Epithelial cell of proximal tubule (primary cell): ENCODE results near the gene RTRAF. TPM values are rescaled to one million over a fixed set of nuclear protein-coding genes. Genes with fewer than 3 reads are reported as not detected.

Experiments
- DNase-seq: peaks from one replicate; pipeline ENCODE4 v3.0.0-alpha.2; 2011; ENCODE audit warnings: low read depth
- H3K4me3 ChIP-seq: 2 replicates; pipeline ENCODE4 v1.5.1; 2011; ENCODE audit warnings: low read depth, mild to moderate bottlenecking, low read length
- CTCF ChIP-seq: conservative IDR thresholded peaks from 2 replicates; pipeline ENCODE4 v1.5.1; 2012; ENCODE audit warnings: low read depth, mild to moderate bottlenecking, low read length
- total RNA-seq: library from RNA; depleted of rRNA; stranded (reverse); fragments of >200 nt; gene quantifications from 2 replicates; pipeline ENCODE4 v1.2.3, GENCODE V29; 2015

The RTRAF gene
- total RNA-seq, 1 donor from 2014 or later, result 96.9 TPM

DNA sequence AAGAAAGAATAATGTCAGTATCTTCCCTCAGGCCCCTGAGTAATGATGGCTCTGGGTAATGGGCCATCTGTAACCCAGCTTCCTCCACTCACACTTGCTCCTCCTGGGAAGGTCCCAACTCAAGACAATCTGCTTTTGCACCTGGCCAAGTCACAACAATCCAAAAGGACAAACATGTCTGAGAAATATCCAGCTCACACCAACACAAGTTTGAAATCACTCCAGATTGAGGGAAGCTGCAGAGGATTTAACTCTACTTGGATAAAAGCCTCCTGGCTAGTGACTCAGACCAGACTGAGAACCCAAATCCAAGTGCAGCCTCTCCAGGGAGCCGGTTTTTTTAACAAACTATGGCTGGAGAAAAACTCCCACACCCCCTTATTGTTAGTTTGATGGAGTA, 34.2 kb downstream of the RTRAF start:
- no peak for DNase-seq
- no peak for TF ChIP-seq CTCF
- H3K4me3 ChIP-seq, result no peak overlapping the region

DNA sequence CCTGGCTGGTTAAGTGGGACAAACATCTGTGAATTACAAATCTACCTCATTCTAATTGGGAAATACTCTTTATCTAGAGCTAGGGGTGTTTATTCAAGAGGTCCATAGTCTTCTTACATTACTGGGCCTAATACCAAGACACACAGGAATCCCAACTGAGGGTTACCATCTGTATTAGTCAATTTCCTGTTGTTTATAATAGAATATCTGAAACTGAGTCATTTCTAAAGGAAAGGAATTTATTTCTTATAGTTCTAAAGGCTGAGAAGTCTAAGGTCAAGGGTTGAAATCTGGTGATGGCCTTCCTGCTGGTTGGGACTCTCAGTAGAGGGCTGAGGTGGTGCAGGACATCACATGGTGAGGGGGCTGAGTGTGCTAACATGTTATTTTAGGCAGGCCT, 36.0 kb downstream of the RTRAF start:
- no peak overlapping the region for H3K4me3 ChIP-seq
- DNase-seq, result peak; percentile 18
- TF ChIP-seq CTCF, result no peak

DNA sequence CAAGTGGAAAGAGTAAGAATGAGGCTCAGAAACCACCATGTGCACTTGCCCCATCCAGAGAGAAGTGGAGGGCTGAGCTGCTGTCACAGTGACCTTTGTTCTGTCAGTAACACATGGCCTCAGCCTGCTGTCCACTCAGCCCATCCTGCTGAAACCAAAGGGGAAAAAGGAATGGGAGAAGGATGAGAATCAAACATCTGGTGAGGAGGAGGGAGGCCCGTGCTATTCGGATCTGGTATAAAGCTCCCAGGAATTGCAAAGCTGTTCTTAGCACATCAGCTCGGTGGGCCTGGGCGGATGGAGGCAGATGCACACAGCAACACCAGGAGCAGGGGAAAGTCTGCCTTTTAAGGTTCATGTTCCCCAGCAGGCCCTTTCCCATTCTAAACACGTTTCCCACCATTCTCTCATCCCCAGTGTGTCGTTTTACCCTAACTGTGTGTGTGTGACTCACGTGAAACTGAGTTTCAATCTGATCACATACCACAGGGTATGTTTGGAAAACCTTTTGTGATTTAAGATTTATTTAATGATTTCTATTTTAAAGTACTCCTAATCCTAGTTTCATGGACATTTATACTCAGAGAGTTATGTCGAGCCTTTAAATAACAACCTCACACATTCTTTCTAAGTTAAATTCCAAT, 36.8 kb downstream of the RTRAF start:
- no peak for DNase-seq
- no peak overlapping the region for H3K4me3 ChIP-seq
- TF ChIP-seq CTCF, result no peak

DNA sequence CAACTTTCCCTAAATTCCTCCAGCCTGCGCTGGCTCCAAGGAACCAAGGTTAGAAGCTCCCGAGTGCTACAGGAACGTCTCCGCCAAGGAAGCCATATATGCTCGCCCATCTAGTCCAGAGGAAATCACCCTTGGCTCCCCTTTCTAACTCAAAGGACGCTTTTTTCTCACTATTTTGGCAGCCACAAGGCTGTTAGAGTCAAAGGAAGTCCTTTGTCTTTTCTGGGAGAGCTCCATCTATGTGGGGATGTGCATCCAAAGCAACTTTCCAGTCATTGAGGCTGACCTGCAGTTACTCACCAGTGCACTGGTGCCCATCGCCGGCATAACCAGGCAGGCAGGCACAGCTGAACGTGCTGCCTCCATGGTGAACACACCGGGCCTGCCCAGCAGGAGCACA, 37.6 kb downstream of the RTRAF start:
- no peak overlapping the region for H3K4me3 ChIP-seq
- no peak for TF ChIP-seq CTCF
- no peak for DNase-seq

DNA sequence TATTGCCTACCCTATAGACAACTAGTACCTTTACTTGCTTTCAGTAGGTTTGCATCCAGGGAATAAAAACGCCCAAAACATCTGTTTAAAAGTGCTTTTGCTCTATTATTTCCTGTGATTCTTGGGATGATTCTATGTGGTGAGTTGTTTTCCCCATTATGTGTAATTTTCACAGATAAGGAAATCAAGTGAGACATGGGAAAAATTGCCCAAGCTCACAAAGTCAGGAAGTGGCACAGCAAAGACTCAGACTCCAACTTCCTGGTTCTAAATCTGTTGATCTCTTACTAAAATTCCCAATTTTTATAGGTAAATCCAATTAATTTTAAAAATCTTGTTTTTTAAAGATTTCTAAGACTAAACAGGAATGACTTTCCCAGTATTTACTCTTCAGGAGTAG, 40.5 kb downstream of the RTRAF start:
- TF ChIP-seq CTCF, result no peak
- no peak overlapping the region for H3K4me3 ChIP-seq
- DNase-seq, result no peak

GRCh38 chr14:52031781-52032180, 42.4 kb downstream of the RTRAF start:
- H3K4me3 ChIP-seq, result no peak overlapping the region
- TF ChIP-seq CTCF, result no peak
- DNase-seq, result no peak

DNA sequence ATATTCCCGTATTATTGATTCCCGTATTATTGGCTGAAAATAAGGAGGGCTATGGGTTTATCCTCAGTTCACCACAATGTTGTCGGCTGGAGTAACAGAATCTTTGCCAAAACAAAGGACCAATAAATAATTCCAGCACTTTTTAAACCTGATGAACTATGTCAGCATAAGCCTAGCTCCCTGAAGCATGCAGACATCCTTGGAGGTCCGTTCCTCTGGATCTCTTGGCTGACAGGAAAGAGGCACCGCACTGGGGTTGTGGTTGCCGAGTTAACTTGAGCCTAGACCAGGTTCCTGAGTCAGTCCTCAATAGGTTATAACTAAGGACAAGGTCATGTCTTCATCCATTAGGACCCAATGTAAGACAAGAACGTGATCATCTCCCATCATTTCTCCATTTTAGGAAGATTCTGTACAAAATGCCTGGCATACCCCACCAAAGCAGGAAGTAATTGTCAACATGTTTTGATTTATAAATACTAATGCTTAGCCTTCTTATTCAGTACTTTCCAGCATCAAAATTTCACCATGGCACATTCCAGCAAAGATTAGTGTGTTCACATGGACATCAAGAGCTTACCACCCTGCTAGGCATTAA, 43.0 kb downstream of the RTRAF start:
- TF ChIP-seq CTCF, result no peak
- no peak for DNase-seq
- no peak overlapping the region for H3K4me3 ChIP-seq
